NT2/D1 (cell line): ENCODE data around the gene ERFE.

Experiments used
- DNase-seq: peaks from one replicate; pipeline ENCODE4 v3.0.0-alpha.2; 2011; ENCODE audit warnings: low read depth, low spot score
- H3K27me3 ChIP-seq: 2 replicates; pipeline ENCODE4 v1.6.0; 2011; ENCODE audit warnings: mild to moderate bottlenecking; ENCODE audit not compliant: insufficient read length, insufficient read depth
- H3K36me3 ChIP-seq: 2 replicates; pipeline ENCODE4 v1.6.1; 2011; ENCODE audit warnings: mild to moderate bottlenecking, low read length, mixed read lengths; ENCODE audit not compliant: insufficient read depth, insufficient read length
- H3K4me1 ChIP-seq: 2 replicates; pipeline ENCODE4 v1.5.1; 2011; ENCODE audit not compliant: insufficient read depth, insufficient read length
- H3K4me3 ChIP-seq: 2 replicates; pipeline ENCODE4 v1.5.1; 2011; ENCODE audit warnings: low read depth; ENCODE audit not compliant: insufficient read length
- H3K9ac ChIP-seq: 2 replicates; pipeline ENCODE4 v1.6.0; 2011; ENCODE audit warnings: low read depth; ENCODE audit not compliant: insufficient read length
- H3K9me3 ChIP-seq: 2 replicates; pipeline ENCODE4 v1.5.1; 2011; ENCODE audit warnings: mild to moderate bottlenecking, low read length; ENCODE audit not compliant: insufficient read depth
- SUZ12 ChIP-seq: IDR thresholded peaks from 2 replicates; pipeline ENCODE4 v1.6.1; 2011; ENCODE audit not compliant: insufficient read length, insufficient read depth; ENCODE audit errors: extremely low read depth
- YY1 ChIP-seq: IDR thresholded peaks from 2 replicates; pipeline ENCODE4 v1.6.1; 2011; ENCODE audit not compliant: insufficient read length, insufficient read depth
- ZNF274 ChIP-seq: IDR thresholded peaks from 2 replicates; pipeline ENCODE4 v1.6.1; 2011; ENCODE audit warnings: mild to moderate bottlenecking, low read depth, low read length

Gene ERFE

GRCh38 chr2:238137885-238138284, 20.9 kb upstream of the ERFE start:
- Histone ChIP-seq H3K4me3 (no peak overlapping the region), H3K9me3 (no peaks in the 10 kb centered on the region), H3K9ac (no peak overlapping the region), H3K27me3 (no peaks in the 10 kb centered on the region), H3K4me1 (peaks cover 24% of the 10 kb centered on the region), H3K36me3 (peaks cover 19% of the 10 kb centered on the region)
- TF ChIP-seq SUZ12 (no peak), ZNF274 (no peak), YY1 (no peak)
- DNase-seq: no peak

GRCh38 chr2:238138331-238139195, 20.2 kb upstream of the ERFE start, which contains the start of gene KLHL30:
Gene KLHL30 (plus strand): TSS chr2:238138668. CDS start chr2:238140755, 2,087 bp downstream.
- Histone ChIP-seq H3K9me3 (no peaks in the 10 kb centered on the region), H3K4me3 (peak within 1 kb of the TSS; percentile 13), H3K9ac (peak within 1 kb of the TSS; percentile 22), H3K36me3 (peaks cover 19% of the 10 kb centered on the region), H3K27me3 (no peaks in the 10 kb centered on the region), H3K4me1 (peaks cover 24% of the 10 kb centered on the region)
- TF ChIP-seq YY1 (no peak), ZNF274 (no peak), SUZ12 (no peak)
- DNase-seq: no peak

- DNase-seq: no peak
- no peaks in the 10 kb centered on the region for H3K27me3 ChIP-seq
- peaks cover 19% of the 10 kb centered on the region for H3K4me1 ChIP-seq
- H3K9ac ChIP-seq: peak overlapping the region; percentile 22
- TF ChIP-seq ZNF274 (no peak), SUZ12 (no peak), YY1 (no peak)
- H3K9me3 ChIP-seq: no peaks in the 10 kb centered on the region
- H3K4me3 ChIP-seq: no peak overlapping the region
- peaks cover 19% of the 10 kb centered on the region for H3K36me3 ChIP-seq
These were observed 19.4 kb upstream of the ERFE start for GRCh38 chr2:238139196-238140039.

- TF ChIP-seq SUZ12 (no peak), YY1 (no peak), ZNF274 (no peak)
- Histone ChIP-seq H3K4me3 (no peak overlapping the region), H3K27me3 (no peaks in the 10 kb centered on the region), H3K36me3 (peaks cover 19% of the 10 kb centered on the region), H3K9ac (no peak overlapping the region), H3K9me3 (no peaks in the 10 kb centered on the region), H3K4me1 (peaks cover 19% of the 10 kb centered on the region)
- no peak for DNase-seq
These were observed 18.7 kb upstream of the ERFE start for GRCh38 chr2:238140040-238140439.

GRCh38 chr2:238140721-238141540, 17.8 kb upstream of the ERFE start:
- no peaks in the 10 kb centered on the region for H3K9me3 ChIP-seq
- DNase-seq: no peak
- H3K9ac ChIP-seq: no peak overlapping the region
- H3K27me3 ChIP-seq: no peaks in the 10 kb centered on the region
- peaks cover 19% of the 10 kb centered on the region for H3K36me3 ChIP-seq
- TF ChIP-seq SUZ12 (no peak), YY1 (no peak), ZNF274 (no peak)
- no peak overlapping the region for H3K4me3 ChIP-seq
- H3K4me1 ChIP-seq: peaks cover 19% of the 10 kb centered on the region

- no peak for DNase-seq
- H3K9me3 ChIP-seq: no peaks in the 10 kb centered on the region
- no peaks in the 10 kb centered on the region for H3K27me3 ChIP-seq
- H3K36me3 ChIP-seq: peaks cover 19% of the 10 kb centered on the region
- TF ChIP-seq SUZ12: no peak
- TF ChIP-seq YY1: no peak
- no peak for TF ChIP-seq ZNF274
- peaks cover 19% of the 10 kb centered on the region for H3K4me1 ChIP-seq
- no peak overlapping the region for H3K4me3 ChIP-seq
- H3K9ac ChIP-seq: no peak overlapping the region
These were observed 17.0 kb upstream of the ERFE start for GRCh38 chr2:238141541-238142318.
